ENCODE data around the gene SLC39A1.

The SLC39A1 gene

GRCh38 chr1:153946622-153947241 lies 16.6 kb downstream of the SLC39A1 start, which contains the start of gene DENND4B:
Gene DENND4B, minus strand, starts transcription at chr1:153946718. Its CDS starts 2,344 bp downstream, at chr1:153944374.
- DNase-seq: peak; percentile 79

- DNase-seq: peak; percentile 67
These were observed 17.3 kb downstream of the SLC39A1 start for GRCh38 chr1:153945795-153946621.

DNA sequence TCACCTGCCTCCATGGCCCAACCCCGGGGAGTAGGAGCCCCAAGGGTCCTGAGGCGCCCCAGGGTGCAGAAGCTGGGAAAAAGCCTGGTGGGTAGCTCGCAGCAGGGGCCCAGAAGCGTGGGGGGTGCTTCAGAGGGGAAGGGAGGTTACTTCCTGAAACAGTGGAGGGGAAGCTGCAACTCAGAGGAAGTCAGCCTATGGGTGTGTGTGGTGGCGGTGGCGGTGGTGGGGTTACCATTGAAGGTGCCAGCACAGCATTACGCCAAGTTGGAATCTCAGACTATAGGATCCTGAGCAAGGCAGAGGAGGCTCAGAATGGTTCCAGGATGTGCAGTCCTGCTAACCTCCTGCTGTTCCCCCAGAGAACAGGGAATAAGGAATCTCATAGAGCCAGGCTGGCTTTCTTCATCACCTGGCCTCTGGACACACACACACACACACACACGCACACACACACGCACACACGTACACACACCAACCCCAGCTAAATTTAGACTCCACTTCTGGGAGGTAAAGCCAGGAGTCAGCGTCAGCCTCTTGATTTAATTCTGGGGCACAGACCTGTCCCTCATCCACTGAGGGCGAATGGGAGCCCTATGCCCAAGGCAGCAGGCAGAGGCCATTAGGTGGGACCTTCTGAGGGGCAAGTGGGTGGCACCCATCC lies 18.1 kb downstream of the SLC39A1 start:
- DNase-seq: no peak

DNA sequence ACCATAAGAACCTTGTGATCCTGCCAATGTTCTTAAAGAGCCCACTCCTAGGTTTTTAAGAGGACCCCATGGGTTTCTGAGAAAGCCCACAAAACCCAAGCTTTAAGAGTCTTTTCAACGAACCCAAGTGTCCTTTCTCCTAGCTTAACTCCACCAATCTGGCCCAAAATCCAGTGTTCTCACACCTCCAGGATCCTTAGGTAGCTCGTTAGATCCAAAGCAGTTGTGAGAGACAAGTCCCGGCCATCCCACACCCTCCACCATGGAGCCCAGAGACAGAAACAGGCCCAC lies 18.6 kb downstream of the SLC39A1 start:
- no peak for DNase-seq

DNA sequence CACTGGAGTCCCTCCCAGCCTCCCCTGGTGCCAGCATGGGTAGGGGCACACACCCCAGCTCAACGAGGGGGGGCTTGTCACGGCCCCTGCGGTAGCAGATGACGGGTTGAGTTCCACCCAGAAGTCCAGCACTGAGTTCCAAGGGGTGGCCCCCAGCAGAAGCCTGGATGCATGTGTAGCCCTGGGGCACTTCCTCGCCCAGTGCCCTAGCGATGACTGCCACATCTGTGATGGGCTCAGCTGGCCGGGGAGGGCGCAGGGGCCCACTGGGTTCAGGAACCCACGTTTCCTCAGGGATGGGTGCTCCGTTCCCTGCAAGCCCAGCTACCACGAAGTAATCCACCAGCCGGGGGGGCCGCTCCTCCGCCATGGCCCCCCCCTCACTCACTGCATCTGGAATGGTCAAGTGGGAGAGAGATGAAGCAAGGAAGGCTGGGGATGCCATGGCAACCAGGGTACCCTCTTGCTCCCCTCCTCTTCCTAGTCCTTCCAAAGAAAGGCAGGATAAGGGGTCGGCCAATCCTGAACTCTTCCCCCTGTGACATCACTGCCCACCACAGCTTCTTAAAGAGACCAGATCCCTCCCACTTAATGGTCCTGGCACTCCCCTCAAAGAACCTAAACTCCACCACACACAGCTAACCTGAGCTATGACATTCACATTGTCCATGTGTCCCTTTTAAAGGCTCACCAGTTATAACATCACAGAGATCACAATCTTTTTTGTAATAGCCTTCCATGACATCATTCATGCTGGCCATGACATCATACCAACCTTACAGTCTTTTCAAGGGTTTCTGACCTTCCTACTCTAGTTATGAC lies 19.1 kb downstream of the SLC39A1 start:
- DNase-seq: no peak

GRCh38 chr1:153942766-153943549 lies 20.4 kb downstream of the SLC39A1 start:
- no peak for DNase-seq

DNA sequence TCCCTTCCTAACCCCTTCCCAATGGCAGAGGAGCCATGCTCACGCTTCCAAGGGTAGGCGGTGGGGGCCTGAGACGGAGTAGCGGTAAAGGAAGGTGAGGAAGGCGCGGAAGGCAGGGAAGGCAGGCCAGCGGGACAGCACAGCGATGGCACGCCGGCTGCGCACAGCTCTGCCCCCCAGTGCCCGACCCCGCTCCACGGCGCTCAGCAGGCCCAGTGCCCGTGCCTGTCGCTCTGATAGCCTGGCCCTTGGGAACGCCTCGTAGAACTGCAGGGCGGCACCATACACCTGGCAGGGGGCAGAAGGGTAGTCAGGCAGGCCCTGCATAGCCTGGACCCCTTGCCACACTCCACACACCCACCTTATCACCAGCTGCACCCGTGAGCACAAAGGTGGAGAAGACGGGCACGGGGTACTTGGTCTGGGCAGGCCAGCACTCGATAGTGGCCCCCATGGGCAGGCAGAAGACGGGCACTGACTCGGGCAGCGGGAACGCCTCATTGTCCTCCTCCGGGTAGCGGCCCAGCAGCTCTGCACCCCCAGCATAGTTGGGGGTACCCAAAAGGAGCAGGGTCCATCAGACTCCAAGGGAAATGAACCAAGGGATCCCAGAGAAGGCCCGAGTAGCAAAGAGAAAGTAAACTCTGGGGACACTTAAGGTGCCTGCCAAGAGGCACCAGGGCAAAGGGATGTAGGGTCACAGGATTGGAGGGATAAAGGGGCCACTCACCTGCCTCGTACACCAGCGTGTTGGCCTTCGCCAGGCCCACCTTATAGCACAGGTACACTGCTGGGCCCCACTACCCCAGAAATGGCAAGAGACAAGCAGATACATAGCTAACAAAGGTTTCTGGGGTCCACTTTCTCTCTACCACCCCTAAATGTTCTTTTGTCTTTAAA lies 21.3 kb downstream of the SLC39A1 start:
- DNase-seq: no peak

DNA sequence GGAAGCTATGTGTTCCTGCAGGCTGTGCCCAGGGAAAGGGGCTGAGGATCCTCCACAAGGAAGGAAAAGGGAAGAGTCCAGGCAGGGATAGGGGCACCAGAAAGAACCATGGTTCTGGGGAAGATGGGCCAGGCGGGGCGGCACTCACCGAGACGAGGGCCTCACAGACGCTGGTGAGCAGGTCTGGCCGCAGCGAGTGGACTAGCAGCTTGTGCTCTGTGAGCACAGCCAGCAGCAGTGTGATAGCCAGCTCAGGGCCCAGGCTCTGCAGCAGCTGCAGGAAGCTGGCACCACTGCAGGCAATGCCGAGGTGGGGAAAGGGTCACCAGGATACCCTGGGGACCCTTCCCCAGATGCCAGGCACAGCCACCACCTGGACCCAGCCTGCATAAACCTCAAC lies 22.6 kb downstream of the SLC39A1 start:
- no peak for DNase-seq

GRCh38 chr1:153939476-153939875 lies 23.9 kb downstream of the SLC39A1 start:
- no peak for DNase-seq

DNA sequence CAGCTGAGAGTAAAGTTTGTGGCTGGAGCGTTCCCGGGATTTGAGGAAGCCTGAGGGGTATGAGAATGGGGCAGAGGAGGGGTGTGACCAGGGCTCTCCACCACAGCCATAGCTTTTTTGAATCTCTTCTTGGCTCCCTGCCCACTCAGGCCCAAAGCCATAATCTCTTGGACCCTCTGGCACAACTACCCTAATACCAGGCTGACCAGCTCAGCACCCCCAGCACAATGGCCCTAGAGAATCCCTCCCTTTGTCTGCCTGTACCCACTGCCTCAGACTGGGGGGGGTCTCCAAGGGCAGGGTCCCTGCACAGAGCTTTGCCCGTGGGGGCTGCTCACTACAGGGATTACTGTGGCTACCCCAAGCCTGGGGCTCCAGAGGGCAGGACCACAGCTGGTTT lies 24.3 kb downstream of the SLC39A1 start:
- no peak for DNase-seq

DNA sequence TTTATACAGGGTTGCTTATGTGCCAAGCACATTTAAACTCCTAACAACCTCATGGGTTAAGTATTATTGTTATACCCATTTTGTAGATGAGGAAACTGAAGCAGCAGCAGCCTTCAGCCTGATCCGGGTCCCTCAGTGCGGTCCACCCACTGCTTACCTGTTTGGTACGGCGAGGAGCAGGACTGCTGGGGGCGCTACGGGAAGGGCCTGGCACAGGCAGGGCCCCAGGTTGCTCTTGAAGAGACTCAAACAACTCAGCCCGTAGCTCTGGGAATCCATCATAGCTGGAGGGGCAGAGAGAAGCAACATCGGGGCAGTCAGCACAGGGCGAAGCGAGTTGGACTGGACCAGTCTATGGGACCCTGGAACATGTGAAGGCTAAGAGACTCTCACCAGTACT lies 26.0 kb downstream of the SLC39A1 start:
- DNase-seq: no peak

DNA sequence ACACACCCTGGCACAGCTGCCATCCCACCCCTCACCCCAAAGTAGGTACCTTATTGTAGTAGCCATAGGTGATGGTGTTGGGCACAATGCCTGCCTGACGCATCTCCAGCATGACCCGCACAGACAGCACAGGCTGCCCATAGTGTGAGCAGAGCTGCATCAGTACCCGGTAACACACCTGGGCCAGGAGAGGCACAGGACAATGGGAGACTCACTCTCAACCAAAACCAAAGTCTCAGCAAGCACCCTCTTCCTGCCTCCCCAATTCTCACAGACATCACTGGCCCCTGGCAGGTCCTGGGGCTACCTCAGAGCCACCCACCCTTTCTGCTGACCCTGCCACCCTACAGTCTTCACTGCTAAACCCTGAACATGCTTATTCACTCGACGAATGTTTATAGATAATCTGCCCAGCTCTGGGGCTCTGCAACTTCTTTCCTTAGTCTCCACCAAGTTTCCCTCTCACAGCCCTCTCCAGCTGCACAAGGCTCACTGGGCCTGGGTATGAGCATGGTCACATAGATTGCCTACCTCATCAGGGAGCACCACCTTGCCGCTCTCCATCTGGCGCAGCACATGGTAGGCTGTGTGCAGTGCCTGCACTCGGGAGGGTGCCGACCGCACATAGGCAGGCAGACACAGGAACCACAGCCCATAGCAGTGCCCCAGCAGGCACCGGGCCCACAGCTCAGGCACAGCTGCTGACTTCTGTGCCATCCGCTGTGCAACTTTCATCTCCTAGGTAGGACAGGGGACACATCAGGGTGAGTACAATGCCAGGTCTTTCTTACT lies 27.1 kb downstream of the SLC39A1 start:
- no peak for DNase-seq

DNA sequence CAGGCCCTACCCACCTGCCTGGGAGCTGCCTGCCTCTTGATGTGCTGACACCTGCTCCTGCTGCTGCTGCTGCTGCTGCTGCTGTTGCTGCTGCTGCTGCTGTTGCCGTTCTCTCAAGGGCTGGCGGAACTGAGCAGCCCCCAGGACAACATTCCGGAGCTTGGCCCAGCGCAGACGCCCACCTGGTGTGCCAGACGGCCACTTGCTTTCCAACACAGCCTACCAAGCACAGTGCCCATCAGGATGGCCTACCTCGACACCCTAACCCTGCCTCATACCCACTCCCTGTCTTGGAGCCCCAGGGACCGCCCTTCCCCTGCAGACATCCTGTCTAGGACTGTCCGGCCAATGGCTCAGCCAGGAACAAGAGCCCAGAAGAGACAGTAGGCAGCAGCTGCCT lies 28.6 kb downstream of the SLC39A1 start:
- no peak for DNase-seq

DNA sequence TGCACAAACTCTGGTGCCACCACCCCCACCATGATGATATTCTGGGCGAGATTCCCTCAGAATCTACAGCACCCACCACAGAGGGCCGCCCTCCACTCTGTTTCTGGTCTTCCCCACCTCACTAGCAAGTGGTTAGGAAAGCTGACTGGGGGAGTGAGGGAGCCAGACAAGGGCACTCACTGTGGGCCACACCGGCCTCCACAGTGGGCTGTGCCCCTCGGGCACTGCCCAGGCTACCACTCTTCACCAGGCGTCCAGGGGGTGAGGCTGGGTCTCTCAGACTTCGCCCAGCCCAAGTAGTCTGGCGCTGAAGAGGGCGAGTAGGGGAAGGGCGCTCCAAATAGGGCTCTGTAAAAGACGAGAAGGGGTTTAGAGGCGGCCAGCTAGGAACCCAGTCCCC lies 29.4 kb downstream of the SLC39A1 start:
- no peak for DNase-seq

- DNase-seq: no peak
These were observed 29.9 kb downstream of the SLC39A1 start for GRCh38 chr1:153933430-153933829.

DNA sequence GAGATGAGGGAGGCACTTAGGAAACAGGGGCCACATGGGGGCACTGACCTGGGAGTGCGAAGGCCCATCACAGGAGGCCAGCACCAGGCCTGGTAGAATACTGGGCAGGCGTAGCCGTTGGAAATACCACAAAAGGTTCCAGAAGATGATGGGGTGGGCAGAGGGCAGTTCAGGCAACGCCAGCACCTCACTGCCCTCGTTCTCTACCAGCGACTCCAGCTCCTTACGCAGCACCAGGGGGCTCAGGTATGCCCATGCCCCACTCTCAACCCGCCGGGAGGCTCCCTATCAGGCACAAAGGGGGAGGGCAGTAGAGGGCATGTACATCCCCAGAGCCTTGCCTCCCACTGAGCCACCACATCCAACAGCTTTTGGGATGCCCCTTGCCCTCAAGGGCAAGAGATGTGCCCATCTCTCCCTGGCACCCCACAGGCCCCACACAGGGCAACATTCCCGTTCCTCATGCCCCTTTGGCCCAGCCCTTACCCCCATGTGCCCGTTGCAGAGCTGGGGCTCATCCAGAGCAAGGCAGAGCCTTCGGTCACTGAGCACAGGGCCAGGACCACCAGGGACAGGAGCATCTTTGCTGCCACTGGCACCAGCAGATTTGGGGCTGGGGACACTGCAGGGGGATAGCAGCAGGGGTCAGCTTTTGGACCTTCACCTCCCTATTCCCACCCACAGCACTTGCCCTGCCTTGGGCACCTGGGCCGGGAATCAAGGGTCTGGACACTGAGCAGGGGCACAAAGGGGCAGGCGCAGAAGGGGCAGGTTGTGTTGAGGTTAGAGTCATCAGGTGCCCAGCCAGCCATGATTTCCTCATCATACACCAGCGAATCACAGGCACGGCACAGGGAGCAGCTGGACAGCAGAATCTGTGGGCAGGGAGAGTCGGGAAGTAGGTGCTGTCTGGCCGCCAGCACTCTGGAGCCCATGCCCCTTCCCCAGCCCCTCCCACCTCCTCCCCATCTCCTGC lies 30.9 kb downstream of the SLC39A1 start:
- DNase-seq: no peak

GRCh38 chr1:153929981-153930948 lies 33.1 kb downstream of the SLC39A1 start:
- no peak for DNase-seq

DNA sequence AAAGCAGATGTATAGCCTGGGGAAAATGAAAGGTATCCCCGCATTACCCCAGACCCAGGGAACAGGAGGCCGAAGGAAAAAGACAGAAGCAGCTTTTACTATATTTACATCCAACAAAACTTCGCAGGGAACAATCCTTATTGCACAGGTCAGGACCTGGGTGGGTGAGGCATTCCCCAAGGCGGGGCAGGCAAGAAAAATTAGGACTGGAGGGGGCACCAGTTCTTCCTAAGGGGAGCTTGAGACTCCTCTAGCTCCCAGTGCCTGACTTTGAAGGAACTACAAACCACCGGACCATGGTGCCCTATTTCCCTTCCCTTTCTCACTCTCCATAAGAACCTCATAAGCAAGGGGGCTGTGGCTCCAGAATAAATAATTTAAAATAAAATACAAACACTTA lies 33.9 kb downstream of the SLC39A1 start:
- no peak for DNase-seq

Data from HCEC 1CT (cell line).